Globus pallidus (tissue), 1 donor: ENCODE data around the gene MPST.
A peak's percentile ranks its signal among the peaks of the same experiment; 100 is the strongest.

Experiments
- DNase-seq: peaks from one replicate; pipeline ENCODE4 v3.0.0-alpha.2; 2015; ENCODE audit warnings: low spot score

MPST gene

DNA sequence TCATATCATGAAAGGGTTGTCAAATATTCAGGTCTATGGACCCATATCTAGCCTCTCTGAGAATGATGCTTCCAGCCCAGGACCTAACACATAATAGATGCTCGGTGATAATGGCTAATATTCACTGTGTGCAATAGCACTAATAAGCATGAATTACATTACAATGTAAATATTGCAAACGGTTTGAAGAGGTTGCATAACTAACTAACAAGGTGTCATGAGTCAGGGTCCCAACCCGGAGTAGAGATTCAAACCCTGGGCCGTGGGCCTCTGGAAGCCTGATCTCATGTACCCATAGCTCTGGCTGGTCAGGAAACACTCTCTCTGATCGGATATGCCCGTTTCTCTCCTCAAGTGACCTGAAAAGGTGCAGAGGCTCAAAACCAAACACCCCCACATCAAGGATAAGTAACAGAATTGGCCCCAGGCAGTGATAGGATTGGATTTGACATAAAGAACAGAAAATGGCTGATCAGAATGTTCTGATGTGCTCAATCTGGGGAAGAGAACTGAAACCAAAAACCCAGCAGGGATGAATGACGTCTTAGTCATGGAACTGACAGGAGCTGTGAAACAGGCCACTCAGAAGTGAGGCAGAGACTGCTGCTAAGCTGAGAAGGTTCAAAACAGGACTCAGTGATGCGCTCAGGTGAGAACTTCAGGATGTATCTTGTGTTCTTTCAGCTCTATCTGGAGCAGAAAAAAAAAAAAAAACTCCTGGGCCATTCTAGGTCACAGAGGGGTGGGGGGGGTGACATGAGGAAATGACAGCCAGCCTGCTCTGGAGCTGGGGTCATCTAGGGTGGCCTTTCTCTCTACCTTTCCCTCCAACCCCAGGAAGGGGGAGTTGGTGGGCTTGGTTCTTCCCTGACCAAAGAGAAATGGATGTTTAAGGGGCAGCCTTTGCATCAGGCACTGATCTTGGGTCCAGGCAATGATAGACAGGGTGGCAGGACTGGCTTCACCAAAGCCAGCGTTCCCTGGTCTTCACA is 25.4 kb downstream of the MPST start:
- no peak for DNase-seq

DNA sequence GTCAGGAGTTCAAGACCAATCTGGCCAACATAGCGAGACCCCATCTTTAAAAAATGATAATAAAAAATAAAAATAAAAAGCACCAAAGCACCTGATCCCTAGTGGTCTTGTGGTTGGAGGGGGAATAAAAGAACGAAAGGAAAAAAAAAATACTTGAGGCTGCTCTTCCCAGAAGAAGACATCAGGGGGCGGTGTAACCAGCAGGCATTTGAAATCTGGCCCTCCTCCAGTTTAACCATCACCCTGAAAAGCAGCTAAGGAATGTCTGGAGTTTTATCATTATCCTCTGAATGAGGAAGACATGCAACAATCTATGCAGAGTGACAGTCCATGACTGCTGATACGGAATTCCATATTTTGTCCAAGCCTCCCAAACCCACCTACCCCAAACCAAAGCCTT is 26.4 kb downstream of the MPST start:
- no peak for DNase-seq

GRCh38 chr22:37046589-37046988 is 27.0 kb downstream of the MPST start:
- no peak for DNase-seq

GRCh38 chr22:37047006-37047405 is 27.5 kb downstream of the MPST start:
- no peak for DNase-seq

DNA sequence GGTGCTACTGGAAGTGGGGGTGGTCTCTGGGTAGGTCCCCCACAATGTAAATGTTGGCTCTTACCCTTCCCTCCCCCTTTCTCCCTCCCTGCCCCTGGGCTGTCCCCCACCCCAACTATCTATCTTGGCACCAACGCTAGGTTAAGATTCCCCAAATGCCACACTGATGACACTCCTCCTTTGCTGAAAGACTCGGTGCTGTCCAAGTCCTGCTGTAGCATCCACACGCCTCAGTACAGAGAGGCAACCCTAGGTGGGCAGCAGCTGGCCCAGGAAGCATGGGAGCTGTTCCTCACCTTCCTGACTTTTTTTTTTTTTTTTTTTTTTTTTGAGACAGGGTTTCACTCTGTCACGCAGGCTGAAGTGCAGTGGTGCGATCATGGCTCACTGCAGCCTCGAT is 28.6 kb downstream of the MPST start:
- no peak for DNase-seq

DNA sequence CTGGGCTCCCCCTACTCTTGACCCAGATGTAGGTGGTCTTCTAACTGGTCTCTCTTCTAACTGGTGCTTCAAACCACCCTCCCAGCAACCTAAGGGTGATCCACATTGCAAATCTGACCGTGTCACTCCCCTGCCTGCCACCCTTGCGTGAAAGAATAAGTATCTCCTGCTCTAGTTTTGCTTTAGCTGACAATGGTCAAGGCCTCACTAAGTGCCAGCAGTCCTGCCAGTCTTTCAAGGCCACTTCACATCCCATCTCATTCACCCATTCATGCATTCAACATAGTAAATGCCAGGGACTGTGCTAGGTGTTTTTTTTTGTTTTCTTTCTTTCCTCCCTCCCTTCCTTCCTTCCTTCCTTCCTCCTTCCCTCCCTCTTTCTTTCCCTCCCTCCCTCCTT is 29.7 kb downstream of the MPST start:
- no peak for DNase-seq

DNA sequence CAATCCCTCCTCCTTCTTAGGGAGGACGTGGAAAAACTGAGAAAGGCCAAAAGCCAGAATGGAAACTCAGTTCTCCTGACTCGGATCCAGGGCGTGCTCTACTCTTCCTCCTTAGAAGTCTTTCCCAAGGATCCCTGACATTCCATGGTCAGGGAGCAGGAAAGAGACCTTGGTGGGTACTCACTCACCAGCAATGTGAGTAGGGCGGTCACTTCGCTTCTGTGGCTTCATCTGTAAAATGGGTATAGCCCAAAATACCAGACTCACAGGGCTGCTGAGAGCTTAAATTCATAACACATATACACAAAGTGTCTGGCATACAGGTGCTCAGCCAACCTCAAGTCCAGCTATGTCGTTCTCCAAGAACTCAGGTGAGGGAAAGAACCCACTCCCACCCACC is 31.4 kb downstream of the MPST start:
- no peak for DNase-seq

DNA sequence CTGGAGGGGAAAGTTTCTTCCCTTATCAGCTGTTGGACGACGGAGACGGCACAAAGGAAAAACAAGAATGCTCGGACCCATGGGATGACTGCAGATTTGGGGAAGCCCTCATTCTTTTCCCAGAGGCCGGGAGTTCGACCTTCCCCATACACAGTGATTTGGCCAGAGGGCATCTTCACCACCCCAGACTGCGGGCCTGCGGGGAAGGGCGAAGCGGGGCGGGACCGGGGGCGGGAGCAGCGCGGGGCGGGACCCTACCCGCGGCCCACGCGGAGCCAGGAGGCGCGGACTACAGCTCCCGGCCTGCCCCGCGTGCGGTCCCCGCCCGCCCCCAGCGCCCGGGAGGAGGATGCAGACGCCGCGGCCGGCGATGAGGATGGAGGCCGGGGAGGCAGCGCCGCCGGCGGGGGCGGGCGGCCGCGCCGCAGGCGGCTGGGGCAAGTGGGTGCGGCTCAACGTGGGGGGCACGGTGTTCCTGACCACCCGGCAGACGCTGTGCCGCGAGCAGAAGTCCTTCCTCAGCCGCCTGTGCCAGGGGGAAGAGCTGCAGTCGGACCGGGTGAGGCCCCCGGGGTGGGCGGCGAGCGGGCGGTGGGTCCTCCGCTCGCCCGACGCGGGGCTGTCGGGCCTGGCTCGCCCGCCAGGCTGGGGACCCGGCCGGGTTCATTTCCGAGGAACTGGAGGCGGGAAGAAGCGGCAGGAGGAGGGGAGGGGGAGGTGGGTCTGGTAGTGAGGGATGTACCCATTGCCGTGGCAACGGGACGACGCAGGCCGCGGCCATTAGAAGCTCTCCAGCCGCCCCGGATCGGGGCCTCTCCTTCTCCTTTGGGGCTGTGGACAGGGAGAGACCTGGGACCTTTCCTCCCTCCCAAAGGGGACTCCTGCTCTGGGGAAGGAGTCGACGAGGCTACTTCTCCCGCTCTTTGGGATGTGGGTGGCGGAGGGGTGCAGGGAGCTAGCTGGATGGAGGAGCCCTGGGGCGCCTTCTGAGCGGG is 32.1 kb downstream of the MPST start, which contains the start of gene KCTD17:
TSS of gene KCTD17 (plus strand) at position 352 of the 995 bp plus-strand sequence. CDS start at position 371, 19 bp downstream.
- DNase-seq, result peak; percentile 71

DNA sequence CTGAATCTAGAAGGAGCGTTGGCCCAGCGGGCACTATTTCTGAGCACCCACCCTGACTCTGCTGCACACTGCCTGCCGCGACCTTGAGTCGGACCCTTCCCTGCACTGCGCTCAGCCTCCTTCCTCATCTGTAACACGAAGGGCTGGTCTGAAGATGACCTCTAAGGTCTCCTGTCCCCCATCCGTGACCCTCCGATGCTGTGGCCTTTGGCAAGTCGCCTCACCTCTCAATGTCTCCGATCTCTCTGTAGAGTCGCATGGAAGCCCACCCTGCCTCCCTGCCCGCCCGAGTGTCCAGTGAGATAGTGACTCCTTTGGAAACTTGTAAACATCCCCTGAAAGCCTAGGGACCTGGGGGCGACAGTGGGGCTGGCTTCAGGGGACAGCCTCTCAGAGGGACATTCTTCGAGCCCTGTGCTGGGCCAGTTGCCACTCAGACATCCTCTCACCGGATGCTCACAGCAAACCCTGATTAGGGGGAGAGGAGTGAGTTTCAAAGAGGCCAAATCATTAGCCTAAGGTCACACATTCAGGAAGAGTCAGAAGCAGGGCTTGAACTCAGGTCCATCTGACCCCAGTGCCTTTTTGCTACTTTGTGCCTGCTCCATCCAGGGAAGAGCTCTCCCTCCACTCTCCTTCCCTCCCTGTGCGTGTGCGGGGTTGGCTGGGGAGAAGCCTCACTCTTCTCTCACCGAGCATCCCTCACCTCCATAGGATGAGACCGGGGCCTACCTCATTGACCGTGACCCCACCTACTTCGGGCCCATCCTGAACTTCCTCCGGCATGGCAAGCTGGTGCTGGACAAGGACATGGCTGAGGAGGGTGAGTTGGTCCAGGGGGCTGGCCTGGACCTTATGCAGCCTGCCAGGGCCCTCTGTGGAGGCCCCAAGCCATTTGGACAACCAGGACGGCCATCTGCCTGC is 33.1 kb downstream of the MPST start:
- no peak for DNase-seq

GRCh38 chr22:37053310-37054055 is 33.9 kb downstream of the MPST start:
- DNase-seq, result no peak

GRCh38 chr22:37054056-37054395 is 34.5 kb downstream of the MPST start:
- DNase-seq, result no peak

DNA sequence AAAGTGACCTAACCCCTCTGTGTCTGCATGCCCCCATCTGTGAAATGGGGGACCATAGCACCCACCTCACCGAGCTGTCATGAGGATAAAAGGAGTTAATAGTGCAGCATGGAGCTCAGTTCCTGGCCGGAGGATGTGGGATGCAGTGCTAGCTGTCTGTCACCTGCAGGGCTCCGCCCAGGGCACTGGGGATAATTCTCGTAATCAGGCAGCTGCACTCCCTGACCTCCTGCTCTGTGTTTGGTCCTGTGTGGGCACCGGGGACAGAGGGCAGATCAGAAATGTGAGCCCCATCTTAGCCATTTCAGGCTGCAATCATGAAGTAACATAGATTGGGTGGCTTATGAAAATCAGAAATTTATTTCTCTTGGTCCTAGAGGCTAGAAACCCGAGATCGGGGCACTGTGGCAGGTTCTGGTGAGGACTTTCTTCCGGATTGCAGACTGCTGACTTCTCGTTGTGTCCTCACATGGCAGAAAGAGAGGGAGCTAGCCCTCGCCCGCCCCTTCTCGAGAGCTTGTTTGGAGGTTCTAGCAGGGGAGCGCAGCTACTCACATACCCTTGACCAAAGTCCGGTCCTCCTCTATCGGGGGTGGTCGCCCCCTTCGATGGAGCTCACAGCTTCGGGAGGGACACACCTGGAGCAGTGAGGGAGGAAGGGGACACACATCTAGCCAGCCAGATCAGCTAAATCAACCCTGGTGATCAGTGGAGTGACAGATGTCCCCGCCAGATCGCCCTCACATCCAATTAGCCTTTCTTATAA is 35.2 kb downstream of the MPST start:
- no peak for DNase-seq

DNA sequence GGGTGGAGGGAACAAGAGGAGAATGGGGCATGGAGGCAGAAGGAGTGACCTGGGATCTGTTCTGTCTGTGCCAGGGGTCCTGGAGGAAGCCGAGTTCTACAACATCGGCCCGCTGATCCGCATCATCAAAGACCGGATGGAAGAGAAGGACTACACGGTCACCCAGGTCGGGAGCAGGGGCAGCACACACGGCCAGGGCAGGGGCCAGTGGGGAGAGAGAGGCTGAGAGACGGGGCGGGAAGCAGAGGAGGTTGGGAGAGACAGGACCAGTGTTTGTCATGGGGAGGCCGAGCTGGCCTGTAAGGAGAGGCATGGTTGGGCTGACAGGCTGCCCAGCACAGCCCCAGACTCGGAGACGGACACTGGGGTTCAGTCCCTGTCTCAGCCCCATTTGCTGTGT is 36.7 kb downstream of the MPST start:
- no peak for DNase-seq

- DNase-seq, result no peak
Measured at GRCh38 chr22:37057226-37057625, 37.7 kb downstream of the MPST start.

DNA sequence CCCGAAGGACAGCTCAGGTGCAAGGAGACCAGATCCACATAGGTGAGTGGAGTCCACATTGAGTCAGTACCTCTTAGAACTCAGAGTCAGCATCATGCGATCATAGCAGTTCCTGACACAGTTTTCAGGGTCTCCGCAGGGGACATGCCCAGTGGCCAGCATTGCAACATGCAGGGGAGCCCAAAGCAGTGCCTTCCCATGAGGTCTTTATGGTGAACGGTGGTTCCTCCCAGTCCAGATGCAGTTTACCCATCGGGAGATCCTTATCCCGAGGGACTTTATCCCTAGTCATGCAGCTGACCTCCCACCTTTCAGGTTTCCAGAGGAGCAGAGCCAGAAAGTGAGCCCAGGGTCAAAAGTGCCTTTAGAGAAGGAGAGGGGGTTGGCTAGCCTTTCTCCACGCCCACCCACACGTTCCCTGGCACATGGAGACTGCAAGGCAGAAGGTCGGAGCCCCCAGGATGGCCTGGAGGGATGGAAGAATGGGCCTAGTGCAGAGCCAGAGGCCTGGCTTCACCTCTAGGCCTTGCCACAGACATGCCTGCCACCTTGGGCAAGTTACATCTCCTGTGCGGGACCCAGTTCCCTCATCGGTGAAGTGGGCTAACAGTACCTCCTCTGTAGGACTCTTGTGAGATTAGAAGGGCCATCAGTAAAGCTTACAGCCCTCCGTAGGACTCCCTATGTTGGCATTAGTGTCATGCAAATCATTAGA is 38.4 kb downstream of the MPST start:
- DNase-seq, result no peak

GRCh38 chr22:37058917-37059701 is 39.6 kb downstream of the MPST start:
- no peak for DNase-seq

GRCh38 chr22:37059876-37060449 is 40.4 kb downstream of the MPST start:
- no peak for DNase-seq
